ENCODE results near the gene SMARCC1.

The SMARCC1 gene

DNA sequence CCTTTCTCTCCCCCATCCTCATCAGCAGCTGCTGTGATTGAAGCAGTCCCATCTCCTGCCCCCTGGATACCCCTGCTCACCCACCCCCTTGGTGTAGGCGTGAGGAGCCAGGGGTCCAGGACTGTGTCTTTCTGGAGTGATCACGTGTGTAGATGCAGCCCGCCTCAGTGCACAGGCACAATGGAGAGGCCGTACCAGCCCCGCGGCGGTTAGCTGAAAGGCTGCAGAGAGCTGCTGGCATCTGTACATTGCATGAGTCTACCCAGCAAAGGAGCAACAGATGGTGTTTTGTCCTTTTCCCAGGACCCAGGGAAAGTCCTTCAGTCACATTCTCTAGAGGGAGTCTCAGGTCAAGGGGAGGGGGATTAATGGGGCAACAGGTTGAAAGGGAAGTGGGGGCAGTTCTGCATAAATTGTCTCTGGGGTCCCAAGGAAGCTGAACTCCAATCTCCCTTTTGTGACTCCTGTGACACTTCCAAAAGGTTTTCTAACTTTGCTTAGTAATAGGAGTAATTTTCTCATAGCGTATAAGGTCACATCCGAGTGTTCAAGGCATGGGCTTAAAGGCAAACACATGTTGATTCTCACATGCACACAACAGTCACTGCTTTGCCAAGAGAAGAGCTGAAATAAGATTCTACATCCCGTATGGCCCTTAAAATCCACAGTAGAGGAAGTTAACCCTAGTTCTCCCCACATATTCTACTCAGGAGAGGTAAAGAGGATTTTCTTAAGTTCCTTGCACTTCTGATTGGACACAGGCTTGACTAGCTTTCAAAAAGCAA lies 210.1 kb downstream of the SMARCC1 start:
- no peak overlapping the region for H3K27ac ChIP-seq (ENCODE audit: low read depth, low read length)

GRCh38 chr3:47568901-47569300 lies 212.8 kb downstream of the SMARCC1 start:
- Histone ChIP-seq H3K27me3 (ENCODE audit: control insufficient read depth in 1 of 2, insufficient read depth in 2 of 2, low read length in 2 of 2) (peaks cover 0 to 14% of the 10 kb centered on the region in 2 donors), H3K9ac (ENCODE audit: low read depth in 1 of 2, low read length in 2 of 2) (no peak overlapping the region), H3K27ac (ENCODE audit: low read depth, low read length) (no peak overlapping the region), H3K4me3 (ENCODE audit: low read depth in 1 of 2, low read length in 2 of 2) (no peak overlapping the region), H3K36me3 (ENCODE audit: control insufficient read depth in 1 of 2, insufficient read depth in 2 of 2, low read length in 2 of 2) (no peaks in the 10 kb centered on the region), H3K9me3 (ENCODE audit: control insufficient read depth in 1 of 2, low read length in 2 of 2) (no peaks in the 10 kb centered on the region), H3K4me1 (ENCODE audit: control insufficient read depth in 1 of 2, insufficient read depth in 2 of 2, low read length in 2 of 2) (no peaks in the 10 kb centered on the region)

More for the DNA sequence above, 210.1 kb downstream of the SMARCC1 start:
- H3K9ac ChIP-seq (ENCODE audit: low read depth in 1 of 2, low read length in 2 of 2), result no peak overlapping the region
- peaks cover 0 to 9% of the 10 kb centered on the region in 2 donors for H3K27me3 ChIP-seq (ENCODE audit: control insufficient read depth in 1 of 2, insufficient read depth in 2 of 2, low read length in 2 of 2)
- H3K9me3 ChIP-seq (ENCODE audit: control insufficient read depth in 1 of 2, low read length in 2 of 2), result no peaks in the 10 kb centered on the region
- H3K4me1 ChIP-seq (ENCODE audit: control insufficient read depth in 1 of 2, insufficient read depth in 2 of 2, low read length in 2 of 2), result no peaks in the 10 kb centered on the region
- no peaks in the 10 kb centered on the region for H3K36me3 ChIP-seq (ENCODE audit: control insufficient read depth in 1 of 2, insufficient read depth in 2 of 2, low read length in 2 of 2)
- no peak overlapping the region for H3K4me3 ChIP-seq (ENCODE audit: low read depth in 1 of 2, low read length in 2 of 2)

GRCh38 chr3:47567149-47567548 lies 214.5 kb downstream of the SMARCC1 start:
- H3K4me3 ChIP-seq (ENCODE audit: low read depth in 1 of 2, low read length in 2 of 2), result no peak overlapping the region
- no peak overlapping the region for H3K27ac ChIP-seq (ENCODE audit: low read depth, low read length)
- H3K9ac ChIP-seq (ENCODE audit: low read depth in 1 of 2, low read length in 2 of 2), result no peak overlapping the region
- no peaks in the 10 kb centered on the region for H3K9me3 ChIP-seq (ENCODE audit: control insufficient read depth in 1 of 2, low read length in 2 of 2)
- no peaks in the 10 kb centered on the region for H3K36me3 ChIP-seq (ENCODE audit: control insufficient read depth in 1 of 2, insufficient read depth in 2 of 2, low read length in 2 of 2)
- H3K4me1 ChIP-seq (ENCODE audit: control insufficient read depth in 1 of 2, insufficient read depth in 2 of 2, low read length in 2 of 2), result no peaks in the 10 kb centered on the region
- peaks cover 0 to 9% of the 10 kb centered on the region in 2 donors for H3K27me3 ChIP-seq (ENCODE audit: control insufficient read depth in 1 of 2, insufficient read depth in 2 of 2, low read length in 2 of 2)

GRCh38 chr3:47566667-47567066 lies 215.0 kb downstream of the SMARCC1 start:
- Histone ChIP-seq H3K4me1 (ENCODE audit: control insufficient read depth in 1 of 2, insufficient read depth in 2 of 2, low read length in 2 of 2) (no peaks in the 10 kb centered on the region), H3K9ac (ENCODE audit: low read depth in 1 of 2, low read length in 2 of 2) (no peak overlapping the region), H3K9me3 (ENCODE audit: control insufficient read depth in 1 of 2, low read length in 2 of 2) (no peaks in the 10 kb centered on the region), H3K27me3 (ENCODE audit: control insufficient read depth in 1 of 2, insufficient read depth in 2 of 2, low read length in 2 of 2) (peaks cover 0 to 5% of the 10 kb centered on the region in 2 donors), H3K36me3 (ENCODE audit: control insufficient read depth in 1 of 2, insufficient read depth in 2 of 2, low read length in 2 of 2) (no peaks in the 10 kb centered on the region), H3K27ac (ENCODE audit: low read depth, low read length) (no peak overlapping the region), H3K4me3 (ENCODE audit: low read depth in 1 of 2, low read length in 2 of 2) (no peak overlapping the region)

DNA sequence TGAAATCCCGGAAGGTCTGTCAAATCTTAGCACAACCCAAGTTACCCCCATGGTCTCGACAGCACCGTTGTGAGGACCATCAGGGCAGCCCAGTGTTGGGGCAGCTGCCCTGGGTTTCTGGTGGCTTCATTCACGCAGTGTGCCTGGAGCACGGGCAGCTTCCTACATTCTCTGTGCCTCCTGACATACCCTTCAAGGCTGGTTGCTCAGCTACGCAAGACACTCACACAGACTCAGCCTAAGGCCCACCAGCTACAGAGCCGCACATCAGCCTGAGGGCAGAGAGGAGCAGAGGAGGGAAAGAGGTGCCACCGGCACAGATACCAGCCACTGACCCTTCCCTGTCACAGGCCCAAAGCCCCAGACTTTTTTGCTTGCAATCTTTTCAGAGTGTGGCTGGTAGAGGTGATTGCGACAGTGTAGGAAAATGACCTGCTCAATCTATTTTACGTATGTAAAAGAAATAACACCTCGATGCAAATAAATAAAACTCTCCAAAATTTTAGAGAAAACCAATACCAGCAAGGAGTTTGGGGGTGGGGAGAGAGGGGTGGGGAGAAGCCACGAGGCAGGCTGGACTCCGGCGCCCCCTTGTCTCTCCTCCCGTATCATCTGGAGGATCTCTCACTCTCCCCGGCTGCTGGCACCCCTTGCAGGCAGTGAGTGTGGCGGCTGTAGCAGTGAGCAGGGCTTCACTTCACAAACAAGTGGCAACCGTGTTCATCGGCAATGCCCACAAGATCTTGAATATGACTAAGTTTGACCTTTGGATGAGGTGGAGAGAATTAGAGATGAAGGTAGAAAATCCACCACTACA lies 215.8 kb downstream of the SMARCC1 start:
- Histone ChIP-seq H3K27ac (ENCODE audit: low read depth, low read length) (no peak overlapping the region), H3K4me3 (ENCODE audit: low read depth in 1 of 2, low read length in 2 of 2) (no peak overlapping the region), H3K36me3 (ENCODE audit: control insufficient read depth in 1 of 2, insufficient read depth in 2 of 2, low read length in 2 of 2) (no peaks in the 10 kb centered on the region), H3K4me1 (ENCODE audit: control insufficient read depth in 1 of 2, insufficient read depth in 2 of 2, low read length in 2 of 2) (no peaks in the 10 kb centered on the region), H3K9ac (ENCODE audit: low read depth in 1 of 2, low read length in 2 of 2) (no peak overlapping the region), H3K27me3 (ENCODE audit: control insufficient read depth in 1 of 2, insufficient read depth in 2 of 2, low read length in 2 of 2) (peaks cover 0 to 5% of the 10 kb centered on the region in 2 donors), H3K9me3 (ENCODE audit: control insufficient read depth in 1 of 2, low read length in 2 of 2) (no peaks in the 10 kb centered on the region)

- H3K27ac ChIP-seq (ENCODE audit: low read depth, low read length), result no peak overlapping the region
Measured at GRCh38 chr3:47556351-47556750, 225.3 kb downstream of the SMARCC1 start.

DNA sequence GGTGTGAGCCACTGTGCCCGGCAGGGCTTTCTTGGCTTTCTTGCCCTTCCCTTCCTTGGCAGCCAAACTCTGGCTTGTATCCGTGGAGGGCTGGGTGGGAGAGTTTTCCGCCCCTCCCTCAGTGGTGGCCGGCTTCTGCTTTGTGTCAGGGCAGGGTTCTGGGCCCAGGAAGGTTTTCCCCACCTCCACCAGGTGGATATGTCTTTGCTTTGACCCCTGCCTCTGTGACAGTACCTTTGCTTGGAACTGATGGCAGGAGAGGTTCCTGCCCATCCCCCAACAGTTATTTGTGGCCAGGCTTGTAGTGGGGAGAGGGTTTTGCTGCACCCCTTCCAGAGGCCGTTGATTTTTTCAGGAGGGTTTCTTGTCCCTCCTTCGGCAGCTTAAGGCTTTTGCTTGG lies 227.4 kb downstream of the SMARCC1 start:
- Histone ChIP-seq H3K27ac (ENCODE audit: low read depth, low read length) (no peak overlapping the region), H3K27me3 (ENCODE audit: control insufficient read depth in 1 of 2, insufficient read depth in 2 of 2, low read length in 2 of 2) (no peaks in the 10 kb centered on the region), H3K4me1 (ENCODE audit: control insufficient read depth in 1 of 2, insufficient read depth in 2 of 2, low read length in 2 of 2) (no peaks in the 10 kb centered on the region), H3K4me3 (ENCODE audit: low read depth in 1 of 2, low read length in 2 of 2) (no peak overlapping the region), H3K9me3 (ENCODE audit: control insufficient read depth in 1 of 2, low read length in 2 of 2) (no peaks in the 10 kb centered on the region), H3K9ac (ENCODE audit: low read depth in 1 of 2, low read length in 2 of 2) (no peak overlapping the region), H3K36me3 (ENCODE audit: control insufficient read depth in 1 of 2, insufficient read depth in 2 of 2, low read length in 2 of 2) (no peaks in the 10 kb centered on the region)

More at GRCh38 chr3:47556351-47556750, 225.3 kb downstream of the SMARCC1 start:
- no peaks in the 10 kb centered on the region for H3K27me3 ChIP-seq (ENCODE audit: control insufficient read depth in 1 of 2, insufficient read depth in 2 of 2, low read length in 2 of 2)
- no peak overlapping the region for H3K4me3 ChIP-seq (ENCODE audit: low read depth in 1 of 2, low read length in 2 of 2)
- H3K4me1 ChIP-seq (ENCODE audit: control insufficient read depth in 1 of 2, insufficient read depth in 2 of 2, low read length in 2 of 2), result no peaks in the 10 kb centered on the region
- no peaks in the 10 kb centered on the region for H3K9me3 ChIP-seq (ENCODE audit: control insufficient read depth in 1 of 2, low read length in 2 of 2)
- H3K36me3 ChIP-seq (ENCODE audit: control insufficient read depth in 1 of 2, insufficient read depth in 2 of 2, low read length in 2 of 2), result no peaks in the 10 kb centered on the region
- H3K9ac ChIP-seq (ENCODE audit: low read depth in 1 of 2, low read length in 2 of 2), result no peak overlapping the region

GRCh38 chr3:47553407-47553806 lies 228.3 kb downstream of the SMARCC1 start:
- Histone ChIP-seq H3K9ac (ENCODE audit: low read depth in 1 of 2, low read length in 2 of 2) (no peak overlapping the region), H3K36me3 (ENCODE audit: control insufficient read depth in 1 of 2, insufficient read depth in 2 of 2, low read length in 2 of 2) (no peaks in the 10 kb centered on the region), H3K4me3 (ENCODE audit: low read depth in 1 of 2, low read length in 2 of 2) (no peak overlapping the region)

GRCh38 chr3:47542471-47543173 lies 239.1 kb downstream of the SMARCC1 start:
- Histone ChIP-seq H3K4me3 (ENCODE audit: low read depth in 1 of 2, low read length in 2 of 2) (no peak overlapping the region), H3K27ac (ENCODE audit: low read depth, low read length) (no peak overlapping the region), H3K36me3 (ENCODE audit: control insufficient read depth in 1 of 2, insufficient read depth in 2 of 2, low read length in 2 of 2) (no peaks in the 10 kb centered on the region), H3K4me1 (ENCODE audit: control insufficient read depth in 1 of 2, insufficient read depth in 2 of 2, low read length in 2 of 2) (no peaks in the 10 kb centered on the region), H3K9ac (ENCODE audit: low read depth in 1 of 2, low read length in 2 of 2) (no peak overlapping the region), H3K9me3 (ENCODE audit: control insufficient read depth in 1 of 2, low read length in 2 of 2) (no peaks in the 10 kb centered on the region), H3K27me3 (ENCODE audit: control insufficient read depth in 1 of 2, insufficient read depth in 2 of 2, low read length in 2 of 2) (no peaks in the 10 kb centered on the region)

More at GRCh38 chr3:47553407-47553806, 228.3 kb downstream of the SMARCC1 start:
- H3K27me3 ChIP-seq (ENCODE audit: control insufficient read depth in 1 of 2, insufficient read depth in 2 of 2, low read length in 2 of 2), result no peaks in the 10 kb centered on the region
- no peaks in the 10 kb centered on the region for H3K4me1 ChIP-seq (ENCODE audit: control insufficient read depth in 1 of 2, insufficient read depth in 2 of 2, low read length in 2 of 2)
- no peak overlapping the region for H3K27ac ChIP-seq (ENCODE audit: low read depth, low read length)
- no peaks in the 10 kb centered on the region for H3K9me3 ChIP-seq (ENCODE audit: control insufficient read depth in 1 of 2, low read length in 2 of 2)
